Astrocyte of the cerebellum (primary cell): ENCODE results near the gene LPCAT1.
"Not testable (repeated sequence)": the region's sequence is repeated elsewhere in the genome, so short reads cannot be mapped to it uniquely, and the experiment has no call there.

Experiments
- DNase-seq: peaks from one replicate; pipeline ENCODE4 v3.0.0-alpha.2; 2011; ENCODE audit warnings: low read depth
- H3K4me3 ChIP-seq: 2 replicates; pipeline ENCODE4 v1.5.1; 2011; ENCODE audit warnings: mild to moderate bottlenecking, low read depth, low read length, moderate library complexity
- in situ Hi-C: cut with HindIII; loops from 2 replicates; pipeline ENCODE4 v1.10.0; 2017; ENCODE audit warnings: low sequenced_read_pairs
- TF ChIP-seq, protein P1 (sequence below): IDR thresholded peaks from 2 replicates; pipeline ENCODE4 v1.5.1; 2012; ENCODE audit warnings: low read length, low read depth, moderate library complexity, mild to moderate bottlenecking; ENCODE audit errors: missing control alignments

LPCAT1 gene

DNA sequence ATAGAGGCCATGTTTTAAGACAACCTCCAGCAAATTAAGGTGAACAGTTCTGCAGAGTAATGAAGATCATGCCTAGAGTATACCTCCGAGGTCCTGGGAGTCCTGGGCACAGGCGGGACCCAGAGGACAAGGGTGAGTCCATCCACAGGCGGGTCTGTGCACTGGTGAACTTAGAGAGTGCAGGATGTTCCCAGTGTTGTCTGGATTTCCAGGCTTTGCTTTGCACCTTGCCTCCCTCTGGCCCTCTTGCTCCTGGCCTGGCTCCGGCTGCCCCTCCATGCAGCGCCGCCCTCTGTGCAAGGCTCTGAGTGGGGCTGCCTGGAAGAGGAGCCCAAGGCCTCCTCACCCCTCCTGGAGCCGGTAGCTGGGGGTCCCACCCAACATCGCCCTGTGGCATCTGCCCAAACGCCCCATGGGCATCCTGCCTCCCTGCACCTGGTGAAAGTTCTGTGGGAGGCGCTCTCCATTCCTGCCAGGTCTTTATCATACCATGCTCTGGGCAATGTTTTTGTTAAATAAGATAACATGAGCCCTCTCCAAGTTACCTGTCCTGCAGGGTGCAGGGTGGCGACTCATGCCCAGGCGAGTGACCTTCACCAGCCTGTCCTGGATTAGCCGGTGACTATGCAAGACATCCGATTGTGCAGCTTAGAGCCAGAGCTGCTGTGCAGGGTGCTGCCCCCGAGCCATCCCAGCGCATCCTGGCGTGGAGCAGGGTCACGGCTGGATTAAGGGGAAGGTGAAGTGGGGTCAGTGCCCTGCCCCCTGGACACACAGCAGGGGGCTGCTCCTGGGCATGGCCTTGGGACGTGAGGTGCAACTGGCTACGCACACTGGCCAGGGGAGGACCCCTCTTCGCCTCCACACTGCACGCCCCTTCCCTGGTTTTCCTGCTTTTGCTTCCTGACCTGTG is 41.3 kb upstream of the LPCAT1 start:
- DNase-seq: no peak
- H3K4me3 ChIP-seq: no peak overlapping the region
- TF ChIP-seq, protein P1, sequence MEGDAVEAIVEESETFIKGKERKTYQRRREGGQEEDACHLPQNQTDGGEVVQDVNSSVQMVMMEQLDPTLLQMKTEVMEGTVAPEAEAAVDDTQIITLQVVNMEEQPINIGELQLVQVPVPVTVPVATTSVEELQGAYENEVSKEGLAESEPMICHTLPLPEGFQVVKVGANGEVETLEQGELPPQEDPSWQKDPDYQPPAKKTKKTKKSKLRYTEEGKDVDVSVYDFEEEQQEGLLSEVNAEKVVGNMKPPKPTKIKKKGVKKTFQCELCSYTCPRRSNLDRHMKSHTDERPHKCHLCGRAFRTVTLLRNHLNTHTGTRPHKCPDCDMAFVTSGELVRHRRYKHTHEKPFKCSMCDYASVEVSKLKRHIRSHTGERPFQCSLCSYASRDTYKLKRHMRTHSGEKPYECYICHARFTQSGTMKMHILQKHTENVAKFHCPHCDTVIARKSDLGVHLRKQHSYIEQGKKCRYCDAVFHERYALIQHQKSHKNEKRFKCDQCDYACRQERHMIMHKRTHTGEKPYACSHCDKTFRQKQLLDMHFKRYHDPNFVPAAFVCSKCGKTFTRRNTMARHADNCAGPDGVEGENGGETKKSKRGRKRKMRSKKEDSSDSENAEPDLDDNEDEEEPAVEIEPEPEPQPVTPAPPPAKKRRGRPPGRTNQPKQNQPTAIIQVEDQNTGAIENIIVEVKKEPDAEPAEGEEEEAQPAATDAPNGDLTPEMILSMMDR: no peak
- in situ Hi-C loops: no loop called here

DNA sequence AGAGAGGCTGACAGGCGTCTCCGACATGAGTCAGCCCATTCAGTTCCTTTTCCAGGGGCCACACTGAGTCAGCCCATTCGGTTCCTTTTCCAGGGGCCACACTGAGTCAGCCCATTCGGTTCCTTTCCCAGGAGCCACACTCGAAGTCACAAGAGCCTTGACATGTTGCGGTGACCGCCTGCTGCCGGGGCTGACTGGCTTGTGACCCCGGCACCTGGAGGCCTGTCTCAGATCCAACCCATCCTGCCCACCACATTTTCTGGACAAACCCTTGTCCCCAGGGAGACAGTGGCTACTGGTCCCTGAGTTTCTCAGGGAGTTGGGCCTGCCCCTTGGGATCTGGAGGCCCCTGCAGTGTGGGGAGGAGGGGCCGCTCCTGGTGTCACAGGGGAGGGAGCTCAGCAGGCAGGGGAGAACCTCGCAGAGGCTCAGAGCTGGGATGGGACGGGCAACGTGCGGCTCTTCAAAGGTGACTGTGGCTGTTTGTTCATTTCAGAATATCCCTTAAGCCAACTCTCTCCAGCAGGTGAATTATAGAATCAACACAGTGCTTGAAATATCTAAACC is 40.5 kb upstream of the LPCAT1 start:
- in situ Hi-C loops: no loop called here
- no peak overlapping the region for H3K4me3 ChIP-seq
- no peak for DNase-seq
- TF ChIP-seq, protein P1: no peak

GRCh38 chr5:1563617-1564181 is 39.9 kb upstream of the LPCAT1 start:
- no peak for DNase-seq
- H3K4me3 ChIP-seq: no peak overlapping the region
- TF ChIP-seq, protein P1: no peak
- in situ Hi-C loops: no loop called here

DNA sequence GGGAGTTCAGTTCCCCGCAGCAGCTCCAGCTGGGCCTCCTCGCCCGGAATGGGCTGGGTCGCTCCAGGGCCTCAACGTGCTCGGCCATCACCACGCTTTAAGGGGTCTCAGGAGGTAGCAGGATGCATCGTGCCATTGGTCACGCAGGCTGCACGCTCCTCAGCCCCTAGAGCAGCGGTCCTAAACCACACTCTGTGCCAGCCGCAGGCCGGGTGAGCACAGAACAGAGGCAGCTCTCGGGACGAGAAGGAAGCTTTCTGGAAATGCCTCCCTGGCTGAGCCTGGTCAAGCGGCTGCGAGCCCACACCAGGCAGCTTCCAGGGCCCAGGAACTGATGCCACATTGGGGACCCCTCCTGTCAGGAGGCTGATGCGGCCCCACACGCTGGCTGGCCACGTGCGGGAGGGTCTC is 39.3 kb upstream of the LPCAT1 start:
- in situ Hi-C loops: no loop called here
- TF ChIP-seq, protein P1: no peak

GRCh38 chr5:1562599-1562998 is 38.8 kb upstream of the LPCAT1 start:
- DNase-seq: no peak
- in situ Hi-C loops: no loop called here
- H3K4me3 ChIP-seq: no peak overlapping the region
- TF ChIP-seq, protein P1: no peak

More for the DNA sequence above, 39.3 kb upstream of the LPCAT1 start:
- H3K4me3 ChIP-seq: no peak overlapping the region
- DNase-seq: no peak

DNA sequence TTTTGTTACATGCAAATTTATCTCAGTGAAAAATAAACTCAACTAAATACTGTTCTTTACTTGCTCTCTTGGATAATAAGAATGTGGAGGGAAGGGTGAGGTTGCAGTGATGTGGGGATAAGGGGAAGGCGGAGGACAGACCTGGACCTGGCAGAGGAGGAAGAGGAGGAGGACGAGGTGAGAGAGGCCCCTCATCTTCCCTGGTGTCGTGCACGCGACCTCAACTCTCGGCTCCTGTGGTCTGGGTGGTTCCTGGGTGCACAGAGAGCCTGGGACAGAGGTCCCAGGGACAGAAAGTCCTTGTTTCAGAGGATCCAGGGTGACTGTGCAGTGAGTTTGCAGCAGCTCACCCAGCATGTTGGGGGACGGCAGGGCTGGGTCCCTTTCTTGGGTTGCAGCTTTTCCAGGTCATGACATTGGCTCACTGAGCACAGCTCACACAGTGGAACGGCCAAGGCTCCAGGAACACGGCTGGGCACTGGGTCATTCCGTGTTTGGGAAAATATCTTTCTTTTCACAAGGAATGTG is 37.7 kb upstream of the LPCAT1 start:
- no peak overlapping the region for H3K4me3 ChIP-seq
- no peak for DNase-seq
- TF ChIP-seq, protein P1: no peak
- in situ Hi-C loops: no loop called here

DNA sequence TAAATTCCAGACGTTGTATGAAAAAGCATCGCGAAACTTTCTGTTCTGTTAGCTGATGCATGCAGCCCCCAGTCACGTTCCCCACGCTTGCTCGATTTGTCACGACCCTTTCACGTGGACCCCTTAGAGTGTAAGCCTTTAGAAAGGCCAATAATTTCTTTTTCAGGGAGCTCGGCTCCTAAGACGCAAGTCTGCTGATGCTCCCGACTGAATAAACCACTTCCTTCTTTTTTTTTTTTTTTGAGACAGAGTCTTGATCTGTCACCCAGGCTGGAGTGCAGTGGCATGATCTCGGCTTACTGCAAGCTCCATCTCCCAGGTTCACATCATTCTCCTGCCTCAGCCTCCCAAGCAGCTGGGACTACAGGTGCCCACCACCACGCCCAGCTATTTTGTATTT is 36.7 kb upstream of the LPCAT1 start:
- DNase-seq, in situ Hi-C loops, H3K4me3 ChIP-seq: not testable (repeated sequence)
